Motor neuron (in vitro differentiated cells): ENCODE data around the gene ANKLE1. TPM values are rescaled to one million over a fixed set of nuclear protein-coding genes. Genes with fewer than 3 reads are reported as not detected.

ENCODE experiments used
- ATAC-seq, 8 experiments: fragments of 200-7000 bp; cut with Tn5 transposase; replicated peaks in 6 of 8; 2 replicates each; pipeline ENCODE4 v1.8.0; 2021; ENCODE audit warnings: mild to moderate bottlenecking in 8 of 8, moderate library complexity in 8 of 8
- H3K27ac ChIP-seq, 2 donors: fragments of 250-450 bp; sonication (Bioruptor Pico); 2 replicates each; pipeline ENCODE4 v1.9.0; 2021; ENCODE audit warnings: antibody characterized with exemption in 2 of 2, mild to moderate bottlenecking in 2 of 2, moderate library complexity in 1 of 2
- H3K4me1 ChIP-seq, 2 donors: fragments of 250-450 bp; sonication (Bioruptor Pico); replicated peaks in 1 of 2; 2 replicates each; pipeline ENCODE4 v1.6.1; 2021; ENCODE audit warnings: antibody characterized with exemption in 2 of 2, mild to moderate bottlenecking in 2 of 2, moderate library complexity in 1 of 2
- H3K4me3 ChIP-seq, 5 donors: fragments of 250-450 bp; sonication (Bioruptor Pico); 2 replicates each; pipeline ENCODE4 v1.9.0; 2021; ENCODE audit warnings: antibody characterized with exemption in 5 of 5, mild to moderate bottlenecking in 5 of 5, moderate library complexity in 4 of 5
- WGBS, 10 experiments: fragments of 450-650 bp; shearing (Covaris generic); methylation state at CpG; one replicate each; pipeline ENCODE4 v1.0.0; 2022; 5-methylcytosine and 5-hydroxymethylcytosine counted together
- in situ Hi-C, 9 experiments: fragments of 400-800 bp; cut with MboI; loops; one replicate each; pipeline ENCODE4 v1.15.0; 2021; ENCODE audit warnings: low sequenced_read_pairs in 9 of 9, low pct_unique_long_range_greater_than_20kb in 2 of 9; ENCODE audit not compliant: unreplicated experiment in 9 of 9
- total RNA-seq, 8 experiments: library from RNA; unstranded; fragments of 300-600 nt; gene quantifications; 2 replicates each; pipeline versions ENCODE4 v1.2.3 to v1.2.4, GENCODE V29; 2022

Gene ANKLE1
- total RNA-seq, 8 experiments from 2014 or later, result 0.46 to 2.9 (median 1.4) TPM

- WGBS, 10 experiments, result 0 to 100% (median 84%) methylated on average over 1 to 3 of the region's 56 CpGs; no CpG with 5 or more reads in 6 of the 10 experiments
- Histone ChIP-seq H3K27ac (no peak overlapping the region), H3K4me3 (no peak overlapping the region), H3K4me1 (peaks cover 0 to 6% of the 10 kb centered on the region in 2 donors)
- peak in 4 of 8 experiments; percentile 1 to 20 (median 9) for ATAC-seq
- in situ Hi-C loops, result no loop called here
Measured at GRCh38 chr19:17323300-17323963, 41.7 kb downstream of the ANKLE1 start.

DNA sequence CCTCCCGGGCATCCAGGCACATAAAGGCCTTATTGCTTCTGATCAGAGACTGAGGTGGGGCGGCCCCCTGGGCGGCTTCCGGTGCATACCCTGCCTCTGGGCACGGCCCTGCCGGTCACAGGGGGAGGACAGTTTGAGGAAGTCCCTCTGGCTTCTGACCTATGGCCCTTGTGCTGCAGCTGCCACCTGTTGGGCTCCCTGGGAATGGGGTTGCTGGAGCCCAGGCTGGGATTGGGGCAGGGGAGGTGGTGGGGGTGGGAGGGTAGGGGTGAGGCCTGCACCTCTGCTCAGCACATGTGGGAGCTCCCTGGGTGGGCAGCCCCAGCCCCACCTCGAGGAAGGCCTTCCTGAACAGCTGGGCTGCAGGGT is 42.2 kb downstream of the ANKLE1 start:
- ATAC-seq, result peak in 3 of 8 experiments; percentile 14 to 40 (median 28)
- no peak overlapping the region for H3K4me3 ChIP-seq

DNA sequence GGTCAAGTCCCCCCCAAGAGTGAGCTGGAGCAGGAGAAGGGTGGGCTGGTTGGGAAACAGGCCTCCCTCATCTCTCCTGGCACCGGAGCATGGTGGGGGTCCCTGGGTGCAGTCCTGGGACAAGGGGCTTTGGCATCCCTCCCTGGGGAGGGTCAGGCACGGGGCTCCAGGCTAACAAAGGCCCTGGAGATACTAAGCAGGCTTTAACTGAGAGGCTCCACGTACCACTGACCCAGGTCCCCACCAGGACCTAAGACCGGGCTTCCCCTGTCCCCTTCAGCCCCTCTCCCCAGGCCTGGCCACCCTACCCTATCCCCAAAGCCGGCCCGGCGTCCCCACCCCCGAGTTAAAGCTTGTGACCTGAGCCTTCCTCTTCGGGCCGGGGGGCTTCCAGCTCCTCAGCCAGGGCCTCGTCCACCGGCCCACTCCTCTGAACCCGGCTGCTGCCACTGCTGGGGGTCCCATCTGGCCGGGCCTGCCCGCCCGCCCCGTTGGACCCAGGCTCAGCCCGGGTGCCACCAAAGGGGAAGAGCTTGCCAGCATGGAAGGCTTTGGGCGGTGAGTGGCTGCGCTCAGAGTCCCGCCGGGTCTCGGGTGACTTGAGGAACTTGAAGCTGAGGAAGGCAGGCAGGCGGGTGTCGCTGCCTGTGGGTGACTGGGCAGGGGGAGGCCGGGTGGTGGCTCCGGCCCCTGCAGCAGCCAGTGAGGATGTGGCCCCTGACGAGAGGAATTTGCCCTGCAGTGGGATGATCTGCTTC is 42.8 kb downstream of the ANKLE1 start:
- Histone ChIP-seq H3K4me3 (no peak overlapping the region), H3K4me1 (peaks cover 4 to 13% of the 10 kb centered on the region in 2 donors), H3K27ac (no peak overlapping the region)
- 87% methylated on average over 7 of the region's 28 CpGs; no CpG with 5 or more reads in 9 of the 10 experiments for WGBS, 10 experiments
- no peak for ATAC-seq
- in situ Hi-C loops, result no loop called here

More for the DNA sequence above, 42.2 kb downstream of the ANKLE1 start:
- in situ Hi-C loops, result no loop called here
- no CpG with 5 or more reads among the region's 7 CpGs for WGBS, 10 experiments
- Histone ChIP-seq H3K27ac (no peak overlapping the region), H3K4me1 (peaks cover 2 to 10% of the 10 kb centered on the region in 2 donors)

- H3K4me3 ChIP-seq, result no peak overlapping the region
Measured at GRCh38 chr19:17325133-17325532, 43.4 kb downstream of the ANKLE1 start.

GRCh38 chr19:17325881-17326594 is 44.3 kb downstream of the ANKLE1 start:
- WGBS, 10 experiments, result 40 to 100% (median 94%) methylated on average over 1 to 15 of the region's 17 CpGs; no CpG with 5 or more reads in 1 of the 10 experiments
- no peak for ATAC-seq
- in situ Hi-C loops, result no loop called here
- H3K4me3 ChIP-seq, result no peak overlapping the region
- peaks cover 4 to 13% of the 10 kb centered on the region in 2 donors for H3K4me1 ChIP-seq
- H3K27ac ChIP-seq, result no peak overlapping the region

More at GRCh38 chr19:17325133-17325532, 43.4 kb downstream of the ANKLE1 start:
- Histone ChIP-seq H3K27ac (no peak overlapping the region), H3K4me1 (peaks cover 4 to 13% of the 10 kb centered on the region in 2 donors)
- WGBS, 10 experiments, result 94 to 98% (median 96%) methylated on average over 5 to 10 of the region's 20 CpGs; no CpG with 5 or more reads in 7 of the 10 experiments
- in situ Hi-C loops, result no loop called here
- no peak for ATAC-seq

- in situ Hi-C loops, result no loop called here
- H3K4me1 ChIP-seq, result peaks cover 4 to 13% of the 10 kb centered on the region in 2 donors
- no peak for ATAC-seq
- H3K4me3 ChIP-seq, result no peak overlapping the region
- no peak overlapping the region for H3K27ac ChIP-seq
- 74 to 100% (median 80%) methylated on average over 1 to 8 of the region's 11 CpGs; no CpG with 5 or more reads in 3 of the 10 experiments for WGBS, 10 experiments
Measured at GRCh38 chr19:17326595-17326966, 44.9 kb downstream of the ANKLE1 start.

- in situ Hi-C loops, result no loop called here
- peak overlapping the region in 1 of 2 donors; percentile 4 for H3K27ac ChIP-seq
Measured at GRCh38 chr19:17327068-17327653, 45.5 kb downstream of the ANKLE1 start.

GRCh38 chr19:17327654-17328516 is 46.2 kb downstream of the ANKLE1 start:
- in situ Hi-C loops, result no loop called here
- ATAC-seq, result peak in 5 of 8 experiments; percentile 31 to 63 (median 43)
- 41 to 97% (median 74%) methylated on average over 3 to 18 of the region's 64 CpGs; no CpG with 5 or more reads in 6 of the 10 experiments for WGBS, 10 experiments
- H3K4me1 ChIP-seq, result peaks cover 4 to 13% of the 10 kb centered on the region in 2 donors
- H3K27ac ChIP-seq, result peak overlapping the region in 1 of 2 donors; percentile 7
- peak overlapping the region in 2 of 5 donors; percentile 13 to 16 for H3K4me3 ChIP-seq

More at GRCh38 chr19:17327068-17327653, 45.5 kb downstream of the ANKLE1 start:
- peak overlapping the region in 1 of 5 donors; percentile 4 for H3K4me3 ChIP-seq
- no peak for ATAC-seq
- peaks cover 4 to 13% of the 10 kb centered on the region in 2 donors for H3K4me1 ChIP-seq
- 47 to 100% (median 89%) methylated on average over 1 to 4 of the region's 27 CpGs; no CpG with 5 or more reads in 4 of the 10 experiments for WGBS, 10 experiments

DNA sequence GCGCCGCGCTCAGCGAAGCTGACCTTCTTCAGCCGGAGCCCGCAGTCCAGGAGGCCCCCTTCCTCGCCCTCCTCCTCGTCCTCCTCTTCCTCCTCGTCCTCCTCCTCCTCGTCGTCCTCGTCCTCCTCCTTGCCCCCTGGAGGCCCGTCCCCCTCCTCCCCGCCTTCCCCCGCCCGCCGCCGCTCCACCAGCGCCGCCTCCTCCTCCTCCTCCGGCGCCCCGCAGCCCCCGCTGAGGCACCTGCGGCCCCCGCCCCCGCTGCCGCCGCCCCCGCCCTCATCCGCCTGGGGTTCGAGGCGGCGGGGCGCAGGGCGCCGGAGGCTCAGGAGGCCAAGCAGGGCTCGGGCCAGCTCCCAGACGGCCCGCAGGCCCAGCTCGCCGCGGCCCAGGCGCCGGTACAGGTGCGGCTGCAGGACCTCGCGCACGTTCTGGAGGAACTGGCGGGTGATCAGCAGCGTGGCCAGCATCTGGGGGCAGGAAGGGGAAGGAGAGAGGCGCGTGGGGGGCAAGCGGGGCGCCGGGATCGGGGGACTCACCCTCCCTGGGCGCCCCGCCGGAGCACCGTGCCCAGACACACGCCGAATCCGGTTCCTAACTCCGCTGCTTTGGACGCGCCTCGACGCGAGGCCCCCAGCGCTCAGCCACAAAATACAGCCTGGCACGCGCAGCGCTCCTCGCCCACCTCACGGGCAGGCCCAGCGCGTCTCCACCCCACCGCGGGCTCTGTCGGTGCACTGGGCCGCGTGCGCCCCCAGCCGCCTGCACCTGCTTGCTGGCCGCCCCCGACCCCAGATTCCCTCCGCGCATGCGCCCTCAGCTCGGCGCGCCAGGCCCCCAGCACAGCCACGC is 47.0 kb downstream of the ANKLE1 start:
- in situ Hi-C loops, result no loop called here
- Histone ChIP-seq H3K4me3 (peak overlapping the region in 2 of 5 donors; percentile 13 to 16), H3K27ac (peak overlapping the region in 1 of 2 donors; percentile 7), H3K4me1 (peaks cover 6 to 15% of the 10 kb centered on the region in 2 donors)
- 20 to 40% methylated on average over 2 to 8 of the region's 94 CpGs; no CpG with 5 or more reads in 8 of the 10 experiments for WGBS, 10 experiments
- ATAC-seq, result no peak

DNA sequence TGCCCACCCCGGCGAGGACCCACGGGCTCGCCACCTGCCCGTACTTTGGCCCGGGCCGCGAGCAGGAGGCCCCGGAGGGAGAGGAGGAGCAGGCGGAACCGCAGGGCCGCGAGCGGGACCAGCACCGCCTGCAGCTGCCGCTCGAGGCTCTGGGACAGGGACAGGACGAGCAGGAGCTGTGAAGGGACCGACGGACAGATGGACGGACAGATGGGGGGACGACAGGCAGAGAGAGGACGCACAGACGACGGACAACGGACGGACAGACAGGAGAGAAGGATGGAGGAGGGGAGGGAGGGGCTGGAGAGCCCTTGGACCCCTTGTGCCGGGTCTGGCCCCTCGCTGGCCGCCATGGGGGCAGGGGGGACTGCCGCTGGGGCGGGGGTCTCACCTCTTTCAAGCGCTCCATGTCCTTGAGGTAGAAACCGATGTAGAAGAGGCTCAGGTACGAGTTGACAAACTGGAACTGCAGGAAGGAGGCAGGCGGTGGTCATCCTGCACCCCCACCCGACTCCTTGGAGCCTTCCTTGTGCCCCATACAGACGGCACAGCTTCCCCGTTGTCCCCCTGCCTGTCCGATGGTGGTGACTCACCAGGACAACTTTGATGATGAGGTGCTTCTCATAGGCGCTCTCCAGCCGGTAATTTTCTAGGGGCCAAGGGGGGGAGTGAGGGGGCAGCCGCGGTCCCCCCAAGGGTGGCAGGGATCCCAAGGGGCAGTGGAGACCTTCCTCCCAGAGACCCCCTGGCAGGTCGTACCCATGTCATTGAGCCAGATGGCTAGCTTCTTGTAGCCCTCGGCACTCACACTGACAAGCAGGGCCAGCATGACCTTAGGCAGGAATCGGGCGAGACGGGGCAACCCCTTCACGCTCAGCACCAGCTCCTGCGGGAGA is 47.9 kb downstream of the ANKLE1 start:
- WGBS, 10 experiments, result 64 to 100% (median 84%) methylated on average over 4 to 10 of the region's 51 CpGs; no CpG with 5 or more reads in 5 of the 10 experiments
- Histone ChIP-seq H3K4me3 (no peak overlapping the region), H3K4me1 (peaks cover 7 to 18% of the 10 kb centered on the region in 2 donors)

More for the DNA sequence above, 47.9 kb downstream of the ANKLE1 start:
- no peak for ATAC-seq
- no peak overlapping the region for H3K27ac ChIP-seq
- in situ Hi-C loops, result no loop called here
